ENCODE data around the gene PACRGL.

GRCh38 chr4:20672262-20672661, 28.0 kb upstream of the PACRGL start:
- TF ChIP-seq, protein P1, sequence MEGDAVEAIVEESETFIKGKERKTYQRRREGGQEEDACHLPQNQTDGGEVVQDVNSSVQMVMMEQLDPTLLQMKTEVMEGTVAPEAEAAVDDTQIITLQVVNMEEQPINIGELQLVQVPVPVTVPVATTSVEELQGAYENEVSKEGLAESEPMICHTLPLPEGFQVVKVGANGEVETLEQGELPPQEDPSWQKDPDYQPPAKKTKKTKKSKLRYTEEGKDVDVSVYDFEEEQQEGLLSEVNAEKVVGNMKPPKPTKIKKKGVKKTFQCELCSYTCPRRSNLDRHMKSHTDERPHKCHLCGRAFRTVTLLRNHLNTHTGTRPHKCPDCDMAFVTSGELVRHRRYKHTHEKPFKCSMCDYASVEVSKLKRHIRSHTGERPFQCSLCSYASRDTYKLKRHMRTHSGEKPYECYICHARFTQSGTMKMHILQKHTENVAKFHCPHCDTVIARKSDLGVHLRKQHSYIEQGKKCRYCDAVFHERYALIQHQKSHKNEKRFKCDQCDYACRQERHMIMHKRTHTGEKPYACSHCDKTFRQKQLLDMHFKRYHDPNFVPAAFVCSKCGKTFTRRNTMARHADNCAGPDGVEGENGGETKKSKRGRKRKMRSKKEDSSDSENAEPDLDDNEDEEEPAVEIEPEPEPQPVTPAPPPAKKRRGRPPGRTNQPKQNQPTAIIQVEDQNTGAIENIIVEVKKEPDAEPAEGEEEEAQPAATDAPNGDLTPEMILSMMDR (IDR thresholded peaks at IDR 0.05), result no peak
- no peak for TF ChIP-seq POLR2A (IDR thresholded peaks at IDR 0.05)

All from body of pancreas (tissue), 4 donors.